ENCODE measurements around the gene ETV3. TPM values are rescaled to one million over a fixed set of nuclear protein-coding genes. Genes with fewer than 3 reads are reported as not detected.

Gene ETV3
- total and polyA plus RNA-seq, 8 donors = 3.8 to 30.8 (median 11.5) TPM

GRCh38 chr1:157137408-157138219 is 581 bp downstream of the ETV3 start:
- intact Hi-C loops (cut with DNase I; ENCODE audit: low total_unique reads) = no loop called here
- peak overlapping the region; percentile 67 to 93 (median 83) for H3K4me3 ChIP-seq
- peak in 1 of 2 donors; percentile 46 for DNase-seq
- H3K36me3 ChIP-seq = peaks cover 21 to 36% (median 35%) of the 10 kb centered on the region in 4 donors
- TF ChIP-seq POLR2A (IDR thresholded peaks at IDR 0.05) = no peak
- TF ChIP-seq POLR2AphosphoS5 (IDR thresholded peaks at IDR 0.05) = no peak
- no peak for TF ChIP-seq CTCF (IDR thresholded peaks at IDR 0.05)
- TF ChIP-seq EP300 (IDR thresholded peaks at IDR 0.05) = no peak
- H3K27me3 ChIP-seq = no peaks in the 10 kb centered on the region
- H3K9me3 ChIP-seq = no peaks in the 10 kb centered on the region
- peaks cover 16 to 57% (median 46%) of the 10 kb centered on the region in 4 donors for H3K4me1 ChIP-seq
- 0% methylated on average over 34 to 36 of the region's 36 CpGs for WGBS, 5 donors
- H3K27ac ChIP-seq = peak overlapping the region; percentile 89 to 98 (median 97)

DNA sequence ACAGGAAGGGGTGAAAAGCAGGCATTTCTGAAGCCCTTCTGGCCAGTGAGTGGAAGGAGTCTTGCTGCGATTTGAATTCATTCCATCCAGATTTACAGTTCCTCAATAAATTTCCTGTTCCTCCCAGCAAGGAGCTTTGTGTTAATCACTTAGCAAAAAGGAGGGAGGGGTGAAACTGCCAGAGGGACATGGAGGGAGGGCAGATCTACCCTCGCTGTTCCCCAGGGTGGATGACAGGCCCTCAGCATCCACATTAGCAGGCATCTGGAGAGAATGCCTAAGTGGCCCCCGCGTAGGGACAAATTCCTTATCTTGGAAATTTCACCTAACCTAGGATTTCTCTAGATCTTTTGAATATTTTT is 1.2 kb downstream of the ETV3 start:
- intact Hi-C loops (cut with DNase I; ENCODE audit: low total_unique reads) = no loop called here
- 7 to 16% (median 8%) methylated on average over 4 of the region's 4 CpGs for WGBS, 5 donors
- DNase-seq = peak in 1 of 2 donors; percentile 39
- TF ChIP-seq EP300 (IDR thresholded peaks at IDR 0.05) (no peak), POLR2AphosphoS5 (IDR thresholded peaks at IDR 0.05) (no peak), CTCF (IDR thresholded peaks at IDR 0.05) (no peak), POLR2A (IDR thresholded peaks at IDR 0.05) (no peak)
- Histone ChIP-seq H3K27me3 (no peaks in the 10 kb centered on the region), H3K27ac (peak overlapping the region in 4 of 5 donors; percentile 91 to 98 (median 98)), H3K9me3 (no peaks in the 10 kb centered on the region), H3K36me3 (peaks cover 23 to 42% (median 41%) of the 10 kb centered on the region in 4 donors), H3K4me1 (peaks cover 16 to 63% (median 49%) of the 10 kb centered on the region in 4 donors), H3K4me3 (peak overlapping the region; percentile 67 to 93 (median 83))

- 40 to 51% (median 46%) methylated on average over 4 of the region's 4 CpGs for WGBS, 5 donors
- no peak overlapping the region for H3K27ac ChIP-seq
- intact Hi-C loops (cut with DNase I; ENCODE audit: low total_unique reads) = no loop called here
- peaks cover 16 to 72% (median 53%) of the 10 kb centered on the region in 4 donors for H3K4me1 ChIP-seq
- no peak for TF ChIP-seq EP300 (IDR thresholded peaks at IDR 0.05)
- TF ChIP-seq POLR2A (IDR thresholded peaks at IDR 0.05) = no peak
- no peak for TF ChIP-seq CTCF (IDR thresholded peaks at IDR 0.05)
- TF ChIP-seq POLR2AphosphoS5 (IDR thresholded peaks at IDR 0.05) = no peak
- H3K36me3 ChIP-seq = peaks cover 28 to 51% (median 50%) of the 10 kb centered on the region in 4 donors
- no peaks in the 10 kb centered on the region for H3K27me3 ChIP-seq
- DNase-seq = peak in 1 of 2 donors; percentile 28
- no peaks in the 10 kb centered on the region for H3K9me3 ChIP-seq
- H3K4me3 ChIP-seq = peak overlapping the region in 1 of 4 donors; percentile 89
These were observed 2.1 kb downstream of the ETV3 start for GRCh38 chr1:157136133-157136532.

- intact Hi-C loops (cut with DNase I; ENCODE audit: low total_unique reads) = no loop called here
- H3K9me3 ChIP-seq = no peaks in the 10 kb centered on the region
- H3K4me3 ChIP-seq = peak overlapping the region in 1 of 4 donors; percentile 89
- no peak overlapping the region for H3K27ac ChIP-seq
- WGBS, 5 donors = 38 to 75% (median 56%) methylated on average over 1 of the region's 1 CpG; no CpG with 5 or more reads in 1 of the 5 donors
- peaks cover 28 to 56% (median 55%) of the 10 kb centered on the region in 4 donors for H3K36me3 ChIP-seq
- TF ChIP-seq POLR2AphosphoS5 (IDR thresholded peaks at IDR 0.05) (no peak), EP300 (IDR thresholded peaks at IDR 0.05) (no peak), POLR2A (IDR thresholded peaks at IDR 0.05) (no peak)
- no peak for DNase-seq
- peaks cover 16 to 77% (median 55%) of the 10 kb centered on the region in 4 donors for H3K4me1 ChIP-seq
- no peaks in the 10 kb centered on the region for H3K27me3 ChIP-seq
These were observed 2.5 kb downstream of the ETV3 start for GRCh38 chr1:157135646-157136045.

Measured in stomach (tissue), 9 donors.